ENCODE data around the gene DIP2C.
"Not testable (repeated sequence)": the region's sequence is repeated elsewhere in the genome, so short reads cannot be mapped to it uniquely, and the experiment has no call there.

The DIP2C gene, protein sequence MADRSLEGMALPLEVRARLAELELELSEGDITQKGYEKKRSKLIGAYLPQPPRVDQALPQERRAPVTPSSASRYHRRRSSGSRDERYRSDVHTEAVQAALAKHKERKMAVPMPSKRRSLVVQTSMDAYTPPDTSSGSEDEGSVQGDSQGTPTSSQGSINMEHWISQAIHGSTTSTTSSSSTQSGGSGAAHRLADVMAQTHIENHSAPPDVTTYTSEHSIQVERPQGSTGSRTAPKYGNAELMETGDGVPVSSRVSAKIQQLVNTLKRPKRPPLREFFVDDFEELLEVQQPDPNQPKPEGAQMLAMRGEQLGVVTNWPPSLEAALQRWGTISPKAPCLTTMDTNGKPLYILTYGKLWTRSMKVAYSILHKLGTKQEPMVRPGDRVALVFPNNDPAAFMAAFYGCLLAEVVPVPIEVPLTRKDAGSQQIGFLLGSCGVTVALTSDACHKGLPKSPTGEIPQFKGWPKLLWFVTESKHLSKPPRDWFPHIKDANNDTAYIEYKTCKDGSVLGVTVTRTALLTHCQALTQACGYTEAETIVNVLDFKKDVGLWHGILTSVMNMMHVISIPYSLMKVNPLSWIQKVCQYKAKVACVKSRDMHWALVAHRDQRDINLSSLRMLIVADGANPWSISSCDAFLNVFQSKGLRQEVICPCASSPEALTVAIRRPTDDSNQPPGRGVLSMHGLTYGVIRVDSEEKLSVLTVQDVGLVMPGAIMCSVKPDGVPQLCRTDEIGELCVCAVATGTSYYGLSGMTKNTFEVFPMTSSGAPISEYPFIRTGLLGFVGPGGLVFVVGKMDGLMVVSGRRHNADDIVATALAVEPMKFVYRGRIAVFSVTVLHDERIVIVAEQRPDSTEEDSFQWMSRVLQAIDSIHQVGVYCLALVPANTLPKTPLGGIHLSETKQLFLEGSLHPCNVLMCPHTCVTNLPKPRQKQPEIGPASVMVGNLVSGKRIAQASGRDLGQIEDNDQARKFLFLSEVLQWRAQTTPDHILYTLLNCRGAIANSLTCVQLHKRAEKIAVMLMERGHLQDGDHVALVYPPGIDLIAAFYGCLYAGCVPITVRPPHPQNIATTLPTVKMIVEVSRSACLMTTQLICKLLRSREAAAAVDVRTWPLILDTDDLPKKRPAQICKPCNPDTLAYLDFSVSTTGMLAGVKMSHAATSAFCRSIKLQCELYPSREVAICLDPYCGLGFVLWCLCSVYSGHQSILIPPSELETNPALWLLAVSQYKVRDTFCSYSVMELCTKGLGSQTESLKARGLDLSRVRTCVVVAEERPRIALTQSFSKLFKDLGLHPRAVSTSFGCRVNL (N-terminal part only)

DNA sequence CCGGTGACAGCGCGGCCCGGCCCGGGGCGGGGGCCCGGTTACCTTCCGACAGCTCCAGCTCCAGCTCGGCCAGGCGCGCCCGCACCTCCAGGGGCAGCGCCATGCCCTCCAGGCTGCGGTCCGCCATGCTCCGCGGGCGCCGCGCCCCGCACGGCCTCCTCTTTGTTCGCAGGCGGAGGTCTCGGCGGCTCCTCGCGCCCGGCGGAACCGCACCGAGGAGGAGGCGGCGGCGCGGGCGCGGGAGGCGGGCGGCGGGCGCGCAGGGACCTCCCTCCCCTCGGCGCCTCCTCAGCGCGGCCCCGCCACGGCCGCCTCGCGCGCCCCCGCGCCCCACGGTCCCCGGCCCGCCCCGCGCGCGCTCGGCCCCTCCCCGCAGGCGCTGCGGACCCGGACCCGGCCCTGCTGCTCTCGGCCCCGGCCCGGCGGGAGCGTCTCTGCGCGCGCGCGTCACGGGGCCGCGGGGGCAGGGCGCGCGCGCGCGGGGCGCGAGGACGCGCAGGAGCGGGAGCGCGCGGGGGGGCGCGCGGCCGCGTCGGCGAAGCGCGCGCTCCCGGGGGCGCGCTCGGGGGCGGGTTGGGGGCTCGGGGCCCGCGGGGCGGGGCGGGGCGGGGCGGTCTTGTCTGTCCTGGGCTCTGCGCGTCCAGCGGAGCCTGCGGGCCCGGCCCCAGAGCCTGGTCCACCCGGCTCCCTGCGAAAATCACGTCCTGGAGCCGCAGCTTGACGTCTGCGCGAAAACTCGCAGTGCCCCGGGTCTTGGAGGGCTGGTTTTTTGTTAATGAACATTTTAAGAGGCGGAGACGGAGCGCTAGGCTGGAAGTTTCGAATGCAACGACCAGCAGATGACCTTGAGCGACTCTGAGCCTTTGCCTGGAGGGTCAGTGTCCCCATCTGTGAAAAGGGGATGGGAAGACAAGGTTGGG lies at the start of gene DIP2C:
Gene DIP2C, minus strand, starts transcription at position 217 of the 920 bp plus-strand sequence. Its CDS starts 90 bp downstream, at position 127.
- DNase-seq, result no peak

DNA sequence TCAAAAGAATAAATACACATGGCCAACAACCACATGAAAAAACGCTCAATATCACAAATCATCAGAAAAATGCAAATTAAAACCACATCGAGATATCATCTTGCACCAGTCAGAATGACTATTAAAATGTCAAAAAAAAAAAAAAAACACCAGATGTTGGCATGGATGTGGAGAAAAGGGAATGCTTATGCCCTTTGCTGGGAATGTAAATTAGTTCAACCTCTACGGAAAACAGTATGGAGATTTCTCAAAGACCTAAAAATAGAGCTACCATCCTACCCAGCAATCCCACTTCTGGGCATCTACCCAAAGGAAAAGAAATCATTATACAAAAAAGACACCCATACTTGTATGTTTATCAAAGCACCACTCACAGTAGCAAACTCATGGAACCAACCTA lies 45.0 kb upstream of the DIP2C start:
- no peak for DNase-seq

DNA sequence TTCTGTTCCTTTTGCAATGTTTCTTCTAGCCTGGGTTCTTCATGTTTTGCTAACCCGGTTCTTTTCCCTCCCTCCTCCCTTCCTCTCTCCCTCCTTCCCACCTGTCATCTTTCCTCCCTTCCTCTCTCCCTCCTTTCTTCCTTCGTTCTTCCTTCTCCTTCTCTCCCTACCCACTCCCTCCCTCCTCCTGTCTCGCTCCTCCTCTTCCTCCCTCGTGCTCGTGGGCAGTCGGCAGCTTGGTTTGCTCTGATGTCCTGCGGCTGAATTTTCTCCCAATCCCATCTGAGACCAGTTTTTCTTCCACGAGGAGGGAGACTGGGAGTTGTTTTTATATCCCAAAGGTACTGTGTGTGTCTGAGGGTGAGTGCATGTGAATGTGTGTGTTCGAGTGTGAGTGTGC lies 43.6 kb upstream of the DIP2C start:
- DNase-seq, result no peak

DNA sequence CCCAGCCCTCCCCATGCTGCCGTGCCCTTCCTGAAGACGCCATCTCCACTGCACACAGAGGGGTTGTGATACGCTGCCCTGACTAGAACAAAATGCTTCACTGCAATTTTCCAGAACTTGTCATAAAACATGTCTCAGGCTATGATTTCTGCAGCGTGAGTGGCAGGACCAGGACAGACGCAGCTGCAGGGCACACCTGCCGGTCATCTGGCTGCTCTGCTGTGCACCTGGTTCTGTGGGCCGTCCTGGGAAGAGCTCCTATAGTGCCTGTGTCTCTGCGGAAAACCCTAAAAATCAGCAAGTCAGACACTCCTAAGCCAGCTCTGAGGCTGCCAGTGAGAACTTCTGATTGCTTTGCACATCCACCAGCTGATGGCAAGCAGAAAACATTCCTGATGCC lies 39.7 kb upstream of the DIP2C start:
- DNase-seq, result no peak

- DNase-seq, result no peak
Observed at GRCh38 chr10:728603-729002, 39.1 kb upstream of the DIP2C start.

GRCh38 chr10:727162-727790 lies 37.8 kb upstream of the DIP2C start:
- DNase-seq, result no peak

DNA sequence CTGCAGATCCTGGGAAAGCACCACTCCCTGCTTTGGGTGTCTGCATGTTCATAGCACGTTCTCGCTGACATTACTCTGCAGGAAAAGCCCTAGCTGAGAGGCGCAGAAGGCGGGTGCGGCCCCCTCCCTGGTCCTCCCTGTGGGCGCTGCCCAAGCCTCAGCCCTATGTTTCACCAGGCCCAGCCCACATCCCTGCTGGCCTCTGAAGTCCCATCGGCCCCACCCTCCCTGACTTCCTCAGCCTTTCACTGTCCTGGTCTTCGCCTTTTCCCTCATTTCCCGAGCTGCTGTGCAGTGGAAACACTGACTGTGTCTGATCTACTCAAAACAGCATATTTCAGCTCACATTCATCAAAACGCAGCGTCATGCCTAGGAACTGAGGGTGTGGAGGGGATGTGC lies 36.3 kb upstream of the DIP2C start:
- no peak for DNase-seq

DNA sequence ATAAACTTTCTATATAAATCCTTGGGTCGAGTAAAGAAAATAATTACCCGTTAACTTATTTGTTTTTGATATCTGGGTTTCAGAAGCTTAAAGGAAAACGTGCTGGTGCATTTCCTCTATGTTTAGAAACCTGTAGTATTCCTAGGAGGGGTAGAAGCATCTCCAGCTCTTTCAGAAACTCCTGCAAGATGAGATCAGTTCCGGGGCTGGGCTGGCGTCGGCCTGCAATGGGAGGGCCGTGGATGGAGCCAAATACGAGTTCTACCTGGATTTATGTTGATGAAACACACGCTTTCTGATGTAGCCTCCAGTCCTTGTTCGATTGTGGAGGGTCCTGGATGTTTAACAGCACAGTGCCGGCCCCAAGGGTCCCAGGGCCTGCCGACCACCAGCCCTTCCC lies 35.8 kb upstream of the DIP2C start:
- no peak for DNase-seq

GRCh38 chr10:723973-724372 lies 34.5 kb upstream of the DIP2C start:
- no peak for DNase-seq

DNA sequence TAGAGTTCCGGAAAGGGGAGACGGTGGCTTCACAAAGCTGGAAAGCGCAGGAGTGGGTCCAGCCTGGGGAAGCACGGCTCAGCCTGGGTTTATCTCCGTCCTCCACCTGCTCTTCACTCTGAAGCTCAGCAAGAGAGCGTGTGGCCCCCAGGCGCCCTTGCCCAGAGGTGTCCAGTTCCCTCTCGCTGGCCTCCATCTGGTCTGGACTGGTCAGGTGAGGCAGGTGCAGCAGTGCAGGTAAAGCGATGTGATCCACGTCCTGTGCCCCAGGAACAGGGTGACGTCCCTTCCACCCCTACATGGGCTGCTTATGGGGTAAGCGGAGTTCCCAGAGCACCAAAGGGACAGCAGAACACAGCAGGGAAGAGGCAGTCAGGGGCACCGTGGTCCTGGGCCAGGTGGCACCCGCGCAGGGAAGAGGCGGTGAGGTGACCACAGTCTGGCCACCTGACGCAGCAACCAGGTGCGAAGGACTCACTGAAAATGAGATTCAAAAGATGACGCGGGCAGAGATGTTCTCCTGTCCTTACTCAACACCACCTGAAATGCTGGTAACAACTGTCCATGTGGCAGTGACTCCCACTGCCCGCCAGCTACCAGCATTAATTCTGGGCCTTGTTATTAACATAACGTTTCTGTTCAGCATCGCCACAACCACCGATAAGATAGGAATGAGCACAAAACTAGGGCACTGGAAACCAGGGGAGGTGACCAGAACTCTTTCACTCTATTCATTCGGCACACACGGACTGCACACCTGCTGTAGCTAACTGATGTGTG lies 33.0 kb upstream of the DIP2C start:
- DNase-seq, result no peak

- no peak for DNase-seq
Observed at GRCh38 chr10:718143-718700, 28.8 kb upstream of the DIP2C start.

GRCh38 chr10:717458-717857 lies 28.0 kb upstream of the DIP2C start:
- DNase-seq, result no peak

DNA sequence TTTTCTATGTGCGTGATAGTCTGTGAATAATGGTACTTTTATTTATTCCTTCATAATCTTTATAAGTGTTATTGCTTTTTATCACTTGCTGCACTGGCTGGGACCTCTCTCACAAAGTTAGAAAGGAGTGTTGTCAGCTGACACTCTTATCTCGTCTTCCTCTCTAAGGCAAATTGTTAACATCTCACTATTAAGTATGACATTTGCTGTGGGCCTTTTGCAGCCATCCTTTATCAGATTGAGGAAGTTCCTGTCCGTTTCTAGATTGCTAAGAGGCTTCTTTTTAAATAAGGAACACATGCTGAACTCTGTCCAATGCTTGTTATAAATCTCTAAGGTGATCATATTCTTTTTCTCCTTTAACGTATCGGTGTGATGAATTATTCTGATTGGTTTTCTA lies 27.4 kb upstream of the DIP2C start:
- DNase-seq, result no peak

GRCh38 chr10:714214-714613 lies 24.7 kb upstream of the DIP2C start:
- DNase-seq, result no peak

- no peak for DNase-seq
Observed at GRCh38 chr10:712575-712974, 23.1 kb upstream of the DIP2C start.

GRCh38 chr10:712089-712488 lies 22.6 kb upstream of the DIP2C start:
- no peak for DNase-seq

DNA sequence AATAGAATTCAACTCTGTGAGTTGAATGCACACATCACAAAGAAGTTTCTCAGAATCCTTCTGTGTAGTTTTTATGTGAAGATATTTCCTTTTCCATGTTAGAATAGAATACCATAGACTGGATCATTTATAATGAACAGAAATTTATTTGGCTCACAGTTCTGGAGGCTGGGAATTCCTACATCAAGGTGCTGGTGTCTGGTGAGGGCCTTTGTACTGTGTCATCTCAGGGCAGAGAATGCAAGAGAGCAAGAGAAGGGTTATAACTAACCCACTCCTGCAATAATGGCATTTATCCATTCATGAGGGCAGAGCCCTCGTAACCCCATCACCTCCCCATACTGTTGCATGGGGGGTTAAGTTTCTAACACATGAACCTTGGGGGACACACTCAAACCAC lies 18.4 kb upstream of the DIP2C start:
- DNase-seq, result no peak

- no peak for DNase-seq
Observed at GRCh38 chr10:707456-707855, 18.0 kb upstream of the DIP2C start.

DNA sequence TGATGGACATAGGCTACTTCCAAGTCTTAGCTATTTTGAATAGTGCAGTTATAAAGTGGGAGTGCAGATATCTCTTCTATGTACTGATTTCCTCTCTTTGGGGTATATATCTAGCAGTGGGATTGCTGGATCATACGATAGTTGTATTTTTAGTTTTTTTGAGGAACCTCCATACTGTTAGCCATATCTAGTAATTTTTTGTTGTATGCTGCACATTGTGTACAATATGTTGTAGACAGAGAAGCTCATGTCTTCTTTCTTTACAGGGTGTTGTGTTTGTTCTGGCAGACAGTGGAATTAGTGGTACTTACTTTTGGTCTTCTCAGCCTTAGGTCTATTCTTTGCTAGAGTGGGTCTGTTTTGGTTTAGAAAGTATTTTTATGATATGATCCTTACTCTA lies 13.7 kb upstream of the DIP2C start:
- DNase-seq, result no peak

DNA sequence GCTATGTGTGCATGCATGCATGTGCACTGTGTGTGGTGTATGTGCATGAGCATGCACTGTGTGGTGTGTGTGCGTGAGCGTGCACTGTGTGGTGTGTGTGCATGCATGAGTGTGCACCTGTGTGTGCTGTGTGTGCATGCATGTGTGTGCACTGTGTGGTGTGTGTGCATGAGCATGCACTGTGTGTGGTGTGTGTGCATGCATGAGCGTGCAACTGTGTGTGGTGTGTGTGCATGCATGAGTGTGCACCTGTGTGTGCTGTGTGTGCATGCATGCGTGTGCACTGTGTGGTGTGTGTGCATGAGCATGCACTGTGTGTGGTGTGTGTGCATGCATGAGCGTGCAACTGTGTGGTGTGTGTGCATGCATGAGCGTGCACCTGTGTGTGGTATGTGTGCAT lies 10.7 kb upstream of the DIP2C start:
- DNase-seq, result not testable (repeated sequence)
